Rectal smooth muscle tissue (tissue), 1 donor: ENCODE measurements around the gene OSBPL3.
"Not testable (repeated sequence)": the region's sequence is repeated elsewhere in the genome, so short reads cannot be mapped to it uniquely, and the experiment has no call there.

Source experiments
- H3K27ac ChIP-seq: one replicate; pipeline ENCODE4 v1.7.0; 2013; ENCODE audit warnings: low read depth, low read length, inconsistent platforms
- H3K27me3 ChIP-seq: one replicate; pipeline ENCODE4 v1.7.0; 2013; ENCODE audit warnings: low read length; ENCODE audit not compliant: control insufficient read depth, insufficient read depth
- H3K36me3 ChIP-seq: one replicate; pipeline ENCODE4 v1.7.0; 2013; ENCODE audit warnings: low read length; ENCODE audit not compliant: control insufficient read depth, insufficient read depth
- H3K4me1 ChIP-seq: one replicate; pipeline ENCODE4 v1.7.0; 2013; ENCODE audit warnings: low read length; ENCODE audit not compliant: control insufficient read depth, insufficient read depth
- H3K4me3 ChIP-seq: one replicate; pipeline ENCODE4 v1.7.0; 2013; ENCODE audit warnings: low read length
- H3K9ac ChIP-seq: one replicate; pipeline ENCODE4 v1.7.0; 2013; ENCODE audit warnings: low read length

The OSBPL3 gene

DNA sequence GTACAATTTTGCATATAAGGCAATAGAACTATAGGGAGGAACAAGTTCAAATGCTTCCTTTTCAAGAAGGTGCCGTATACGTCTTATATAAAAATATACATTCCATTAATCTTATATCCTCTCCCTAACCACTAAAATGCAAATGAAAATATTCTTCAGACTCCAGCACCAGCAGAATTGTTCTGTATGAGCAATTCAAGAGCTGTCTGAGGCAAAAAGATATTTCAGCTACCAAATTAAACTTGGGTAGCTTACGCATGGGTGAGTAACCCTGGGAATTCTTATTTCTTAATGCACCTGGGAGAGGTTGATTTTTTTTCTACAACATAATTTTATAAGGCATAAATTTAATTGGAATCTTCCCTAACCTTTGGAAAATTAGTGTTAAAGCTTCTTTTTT, 180.5 kb downstream of the OSBPL3 start:
- Histone ChIP-seq H3K27me3 (no peaks in the 10 kb centered on the region), H3K4me1 (no peaks in the 10 kb centered on the region), H3K36me3 (peaks cover 3% of the 10 kb centered on the region), H3K27ac (no peak overlapping the region), H3K9ac (no peak overlapping the region), H3K4me3 (no peak overlapping the region)

DNA sequence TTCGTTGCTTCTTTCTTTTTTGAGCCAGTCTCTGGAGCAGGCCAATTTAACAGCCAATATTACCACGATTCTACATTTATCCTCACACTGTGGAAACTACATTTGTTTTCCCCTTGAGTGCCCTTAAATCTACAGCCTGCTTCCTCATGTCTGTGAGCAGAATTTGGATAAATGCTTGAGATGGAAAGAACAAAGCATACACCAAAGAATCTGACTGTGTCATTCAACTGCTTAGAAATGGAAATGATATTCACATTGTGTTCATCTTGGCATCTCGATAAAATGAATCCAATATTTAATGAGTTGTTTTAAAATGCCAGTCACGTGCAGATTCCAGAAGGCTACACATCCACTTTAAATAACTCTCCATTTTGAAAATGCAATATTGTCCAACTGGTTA, 181.7 kb downstream of the OSBPL3 start:
- no peaks in the 10 kb centered on the region for H3K27me3 ChIP-seq

DNA sequence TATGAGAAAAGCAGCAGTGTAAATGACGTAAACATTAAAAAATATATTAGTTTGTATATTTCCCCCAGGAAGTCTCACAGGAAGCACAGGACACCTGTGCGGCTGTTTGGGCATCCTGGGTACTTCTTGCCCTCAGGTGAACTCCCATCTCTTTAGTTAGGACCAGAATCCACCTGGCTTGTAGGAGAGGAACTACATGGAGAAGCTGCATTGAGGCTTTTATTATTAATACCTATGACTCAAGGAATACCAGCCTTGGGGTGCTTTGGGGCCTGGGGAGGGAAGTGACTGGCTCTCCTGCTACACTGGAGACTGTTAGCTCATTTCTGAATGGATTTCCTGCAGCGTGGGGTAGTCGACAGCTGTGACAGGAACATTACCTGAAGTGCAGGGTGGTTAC, 182.7 kb downstream of the OSBPL3 start:
- Histone ChIP-seq H3K27me3 (no peaks in the 10 kb centered on the region), H3K4me3 (no peak overlapping the region), H3K9ac (no peak overlapping the region), H3K4me1 (no peaks in the 10 kb centered on the region), H3K36me3 (no peaks in the 10 kb centered on the region), H3K27ac (no peak overlapping the region)

More for the DNA sequence above, 181.7 kb downstream of the OSBPL3 start:
- H3K36me3 ChIP-seq: no peaks in the 10 kb centered on the region
- no peak overlapping the region for H3K27ac ChIP-seq
- H3K4me3 ChIP-seq: no peak overlapping the region
- no peak overlapping the region for H3K9ac ChIP-seq
- H3K4me1 ChIP-seq: no peaks in the 10 kb centered on the region

DNA sequence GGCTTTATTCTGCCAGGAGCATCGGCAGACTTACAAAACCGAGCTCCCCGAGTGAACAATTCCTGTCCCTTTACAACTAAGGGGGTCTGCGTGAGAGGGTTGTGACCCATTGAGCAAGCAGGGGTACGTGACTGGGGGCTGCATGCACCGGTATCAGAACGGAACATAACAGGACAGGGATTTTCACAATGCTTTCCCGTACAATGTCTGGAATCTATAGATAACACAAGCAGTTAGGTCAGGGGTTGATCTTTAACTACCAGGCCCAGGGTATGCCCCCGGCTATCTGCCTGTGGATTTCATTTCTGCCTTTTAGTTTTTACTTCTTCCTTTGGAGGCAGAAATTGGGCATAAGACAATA, 184.6 kb downstream of the OSBPL3 start:
- no peak overlapping the region for H3K27ac ChIP-seq
- no peaks in the 10 kb centered on the region for H3K36me3 ChIP-seq
- H3K27me3 ChIP-seq: no peaks in the 10 kb centered on the region
- H3K4me1 ChIP-seq: no peaks in the 10 kb centered on the region
- H3K9ac ChIP-seq: no peak overlapping the region
- no peak overlapping the region for H3K4me3 ChIP-seq

DNA sequence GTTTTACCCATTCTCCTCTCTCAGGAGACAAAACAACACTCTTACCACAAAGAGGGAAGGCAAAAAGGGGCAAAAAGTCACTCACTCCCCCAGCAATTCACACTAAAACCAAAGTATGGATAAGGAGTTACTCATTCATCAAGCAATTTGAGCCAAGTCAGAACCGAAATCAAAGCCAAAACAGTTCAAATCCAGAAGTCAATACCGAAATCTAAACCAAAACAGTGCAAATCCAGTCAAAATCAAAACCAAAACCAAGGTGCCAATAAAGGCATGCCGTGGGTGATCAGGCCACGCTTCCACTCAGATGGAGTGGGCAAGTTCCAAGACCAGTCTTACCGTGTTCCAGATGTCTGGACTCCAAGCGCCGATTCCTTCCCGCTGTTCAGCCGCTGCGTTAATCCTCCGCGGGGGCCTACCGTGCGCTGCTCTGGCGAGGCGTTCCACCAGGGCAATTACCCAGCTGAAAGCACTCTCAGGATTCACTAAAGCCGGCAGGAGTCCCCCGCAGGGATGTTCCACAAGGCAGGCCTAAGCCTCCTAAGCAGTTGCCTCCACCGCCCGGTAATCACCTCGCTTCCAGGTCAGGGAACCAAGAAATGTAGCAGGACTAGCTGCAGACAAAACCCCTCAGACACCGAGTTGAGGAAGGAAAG, 185.1 kb downstream of the OSBPL3 start:
- not testable (repeated sequence) for H3K4me3 ChIP-seq, H3K27me3 ChIP-seq, H3K27ac ChIP-seq, H3K36me3 ChIP-seq, H3K9ac ChIP-seq, H3K4me1 ChIP-seq

DNA sequence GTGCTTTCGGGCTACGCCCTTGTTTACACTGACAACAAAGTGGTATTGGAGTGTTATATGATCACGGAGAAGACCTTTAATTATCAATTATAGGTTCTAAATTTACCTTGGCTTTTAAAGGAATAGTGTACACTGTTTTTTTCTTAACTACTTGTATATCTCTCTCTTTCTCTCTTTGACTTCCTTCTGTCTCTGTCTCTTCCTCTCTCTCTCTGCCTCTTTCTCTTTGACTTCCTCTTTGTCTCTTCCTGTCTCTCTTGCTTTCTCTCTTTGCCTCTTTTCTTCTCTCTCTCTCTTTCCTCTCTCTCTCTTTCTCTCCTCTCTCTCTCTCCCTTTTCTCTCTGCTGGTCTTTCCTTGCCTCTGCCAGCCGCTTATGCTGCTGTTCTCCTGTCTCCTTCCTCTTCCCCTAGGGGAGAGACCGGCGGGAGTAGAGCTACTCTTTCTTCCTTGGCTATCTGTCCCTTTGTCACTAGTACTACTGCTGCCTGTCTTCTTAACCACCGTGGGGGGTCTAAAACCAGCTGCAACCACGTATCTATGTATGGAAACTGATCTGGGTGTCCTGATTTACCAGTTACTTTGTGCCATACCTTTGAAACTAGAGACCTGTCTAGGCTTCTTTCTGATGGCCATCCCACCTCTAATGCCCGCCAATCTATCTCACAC, 185.9 kb downstream of the OSBPL3 start:
- H3K4me3 ChIP-seq: no peak overlapping the region
- no peak overlapping the region for H3K27ac ChIP-seq
- no peaks in the 10 kb centered on the region for H3K4me1 ChIP-seq
- no peak overlapping the region for H3K9ac ChIP-seq
- no peaks in the 10 kb centered on the region for H3K36me3 ChIP-seq
- H3K27me3 ChIP-seq: no peaks in the 10 kb centered on the region

DNA sequence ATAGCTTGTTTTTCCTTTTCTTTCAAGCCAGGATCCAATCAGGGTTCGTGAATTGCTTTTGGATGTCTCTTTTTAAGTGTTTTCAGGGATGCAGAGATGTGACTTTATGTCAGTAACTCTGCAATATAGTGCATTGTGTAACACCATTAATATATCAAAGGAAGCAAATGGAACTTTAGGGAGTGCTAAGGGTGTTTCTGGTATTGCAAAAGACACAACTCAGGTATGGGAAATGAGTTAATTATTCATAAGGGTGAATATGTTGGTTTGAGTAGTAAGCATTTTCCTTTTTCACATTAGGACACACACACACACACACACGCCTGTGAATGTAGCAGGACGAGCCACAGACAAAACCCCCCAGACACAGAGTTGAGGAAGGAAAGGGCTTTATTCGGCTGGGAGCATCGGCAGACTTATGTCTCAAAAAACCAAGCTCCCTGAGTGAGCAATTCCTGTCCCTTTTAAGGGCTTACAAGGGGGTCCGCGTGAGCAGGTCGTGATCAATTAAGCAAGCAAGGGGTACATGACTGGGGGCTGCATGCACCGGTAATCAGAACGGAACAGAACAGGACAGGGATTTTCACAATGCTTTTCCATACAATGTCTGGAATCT, 190.9 kb downstream of the OSBPL3 start:
- H3K27ac ChIP-seq: no peak overlapping the region

DNA sequence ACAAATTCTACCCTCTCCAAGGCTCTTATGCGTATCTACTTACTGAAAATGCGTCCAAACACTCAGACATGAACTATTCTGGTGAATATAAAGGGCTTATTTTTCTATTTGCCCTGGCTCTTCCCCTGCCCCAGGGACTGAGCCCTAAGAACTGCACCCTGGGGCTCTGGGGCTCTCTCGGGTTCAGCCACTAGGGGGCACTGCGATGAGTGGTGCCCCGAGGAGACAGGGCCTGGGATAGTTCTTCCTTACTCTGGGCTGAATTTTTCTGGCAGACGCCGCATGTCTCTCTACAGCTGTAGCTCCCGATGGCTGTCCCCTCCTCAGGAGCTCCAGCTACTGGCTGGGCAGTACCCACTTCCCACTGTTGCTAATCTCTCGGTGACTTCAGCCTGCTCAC, 191.9 kb downstream of the OSBPL3 start:
- Histone ChIP-seq H3K9ac (no peak overlapping the region), H3K4me3 (no peak overlapping the region), H3K36me3 (no peaks in the 10 kb centered on the region), H3K4me1 (no peaks in the 10 kb centered on the region), H3K27ac (no peak overlapping the region), H3K27me3 (no peaks in the 10 kb centered on the region)

More for the DNA sequence above, 190.9 kb downstream of the OSBPL3 start:
- Histone ChIP-seq H3K36me3 (no peaks in the 10 kb centered on the region), H3K4me3 (no peak overlapping the region), H3K9ac (no peak overlapping the region), H3K4me1 (no peaks in the 10 kb centered on the region), H3K27me3 (no peaks in the 10 kb centered on the region)

DNA sequence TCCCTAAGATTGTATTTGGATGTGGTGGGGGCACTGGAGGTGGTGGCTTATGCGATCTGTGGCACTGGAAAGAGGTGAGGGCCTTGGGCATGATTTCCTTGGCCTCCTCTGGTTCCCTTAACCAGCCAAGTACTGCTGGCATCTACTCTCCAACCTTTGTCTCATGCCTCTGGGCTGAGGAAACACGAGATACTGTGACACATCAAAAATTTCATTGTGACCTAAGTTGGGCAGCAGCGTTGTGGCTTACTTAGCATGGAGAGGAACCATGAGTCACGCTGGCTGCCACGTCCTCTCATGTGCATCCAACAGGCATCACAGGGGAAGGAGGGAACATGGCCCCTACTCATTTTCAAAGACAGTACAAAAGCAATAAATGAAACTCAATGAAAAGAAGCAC, 193.0 kb downstream of the OSBPL3 start:
- H3K27ac ChIP-seq: no peak overlapping the region
- H3K36me3 ChIP-seq: no peaks in the 10 kb centered on the region

DNA sequence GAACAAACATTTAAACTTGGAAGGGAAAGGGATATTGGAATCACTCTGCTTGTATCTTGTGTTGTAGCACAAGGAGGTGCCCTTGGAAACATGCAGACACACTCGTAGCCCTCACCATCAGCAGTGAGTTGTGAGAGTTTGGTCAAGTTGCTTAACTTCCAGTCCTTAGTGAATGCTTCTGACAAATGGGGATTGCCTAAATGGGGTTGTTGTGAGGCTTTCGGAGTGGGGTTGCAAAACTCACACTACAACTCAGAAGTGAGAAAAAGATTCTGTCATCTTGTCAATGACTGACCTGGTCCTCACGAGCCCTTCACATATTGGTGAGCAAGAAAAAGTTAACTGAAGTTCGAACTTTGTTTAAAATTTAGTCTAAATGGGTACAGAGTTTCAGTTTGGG, 193.7 kb downstream of the OSBPL3 start:
- H3K9ac ChIP-seq: no peak overlapping the region
- no peaks in the 10 kb centered on the region for H3K27me3 ChIP-seq
- H3K4me3 ChIP-seq: no peak overlapping the region
- H3K36me3 ChIP-seq: no peaks in the 10 kb centered on the region
- H3K4me1 ChIP-seq: no peaks in the 10 kb centered on the region
- H3K27ac ChIP-seq: no peak overlapping the region

More for the DNA sequence above, 193.0 kb downstream of the OSBPL3 start:
- Histone ChIP-seq H3K4me3 (no peak overlapping the region), H3K27me3 (no peaks in the 10 kb centered on the region), H3K4me1 (no peaks in the 10 kb centered on the region), H3K9ac (no peak overlapping the region)

DNA sequence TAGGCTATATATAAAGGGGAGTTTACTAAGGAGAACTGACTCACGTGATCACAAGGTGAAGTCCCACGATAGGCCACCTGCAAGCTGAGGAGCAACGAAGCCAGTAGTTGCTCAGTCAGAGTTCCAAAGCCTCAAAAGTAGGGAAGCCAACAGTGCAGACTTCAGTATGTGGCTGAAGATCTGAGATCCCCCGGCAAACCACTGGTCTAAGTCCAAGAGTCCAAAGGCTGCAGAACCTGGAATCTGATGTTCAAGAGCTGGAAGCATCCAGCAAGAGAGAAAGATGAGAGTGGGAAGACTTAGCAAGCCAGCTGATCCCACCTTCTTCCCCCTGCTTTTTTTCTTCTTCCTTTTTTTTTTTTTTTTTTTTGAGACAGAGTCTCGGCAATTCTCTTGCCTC, 195.7 kb downstream of the OSBPL3 start:
- Histone ChIP-seq H3K27me3 (no peaks in the 10 kb centered on the region), H3K9ac (no peak overlapping the region), H3K36me3 (no peaks in the 10 kb centered on the region), H3K4me1 (no peaks in the 10 kb centered on the region), H3K27ac (no peak overlapping the region), H3K4me3 (no peak overlapping the region)

DNA sequence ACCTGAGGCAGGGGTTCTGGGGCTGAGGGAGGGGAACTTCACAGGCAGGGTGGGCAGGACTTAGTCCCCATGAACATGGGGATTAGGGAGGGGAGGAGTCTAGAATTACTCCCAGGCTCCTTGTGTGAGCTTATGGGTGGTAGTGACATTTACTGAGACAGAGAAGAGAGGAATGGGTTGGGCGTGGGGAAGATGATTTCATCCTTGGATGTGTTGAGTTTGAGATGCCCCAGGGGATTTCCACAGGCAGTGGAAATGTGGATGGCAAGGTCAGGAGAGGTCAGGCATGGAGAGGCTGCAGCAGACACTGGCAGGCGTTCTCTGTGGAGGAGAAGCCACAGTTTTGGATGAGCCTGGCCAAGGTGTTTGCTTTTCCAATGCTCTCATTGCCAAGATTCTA, 196.3 kb downstream of the OSBPL3 start:
- Histone ChIP-seq H3K4me3 (no peak overlapping the region), H3K36me3 (no peaks in the 10 kb centered on the region), H3K27me3 (no peaks in the 10 kb centered on the region), H3K27ac (no peak overlapping the region), H3K4me1 (no peaks in the 10 kb centered on the region), H3K9ac (no peak overlapping the region)

DNA sequence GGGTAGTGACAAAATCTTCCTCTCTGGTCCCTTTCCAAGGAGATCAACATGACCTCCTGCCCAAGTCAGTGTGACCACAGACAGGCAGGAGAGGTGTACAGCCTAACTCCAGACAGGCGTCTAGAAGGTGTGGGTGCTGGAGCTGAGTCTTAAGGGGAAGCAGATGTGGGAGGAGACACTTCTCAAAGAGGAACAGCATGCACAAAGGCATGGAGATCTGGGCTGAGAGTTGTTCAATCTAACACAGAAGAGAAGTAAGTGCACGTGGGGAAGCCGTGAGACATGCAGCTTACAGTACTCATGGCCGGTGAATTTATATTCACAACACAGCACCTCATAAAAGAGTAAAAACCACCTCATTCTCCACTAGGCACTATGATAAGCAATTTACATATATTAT, 198.9 kb downstream of the OSBPL3 start:
- H3K4me3 ChIP-seq: no peak overlapping the region
- no peak overlapping the region for H3K9ac ChIP-seq
- no peak overlapping the region for H3K27ac ChIP-seq
- H3K4me1 ChIP-seq: no peaks in the 10 kb centered on the region
- H3K27me3 ChIP-seq: no peaks in the 10 kb centered on the region
- no peaks in the 10 kb centered on the region for H3K36me3 ChIP-seq
